Panc1 (cell line): ENCODE results near the gene CNDP1.

ENCODE experiments used
- POLR2AphosphoS5 ChIP-seq: IDR thresholded peaks from 2 replicates; pipeline ENCODE4 v1.6.1; 2012; ENCODE audit warnings: mild to moderate bottlenecking, low read depth, low read length, moderate library complexity
- REST ChIP-seq, 2 experiments: IDR thresholded peaks; 2 replicates each; pipeline ENCODE4 v1.6.1; 2011 to 2012; ENCODE audit warnings: low read depth in 2 of 2, control low read depth in 1 of 2, low read length in 1 of 2, mild to moderate bottlenecking in 1 of 2, moderate library complexity in 1 of 2; ENCODE audit not compliant: insufficient read depth in 1 of 2
- SIN3A ChIP-seq: IDR thresholded peaks from 2 replicates; pipeline ENCODE4 v1.6.1; 2012; ENCODE audit warnings: low read depth, mild to moderate bottlenecking, low read length, moderate library complexity, borderline replicate concordance; ENCODE audit not compliant: insufficient read depth

GRCh38 chr18:74567822-74568221 is 33.5 kb downstream of the CNDP1 start:
- TF ChIP-seq REST (IDR thresholded peaks at IDR 0.05; ENCODE audit: insufficient read depth in 1 of 2, low read depth in 2 of 2, low read length in 1 of 2) (no peak), SIN3A (no peak), POLR2AphosphoS5 (no peak)
